ENCODE data around the gene MAP4K3. TPM values are rescaled to one million over a fixed set of nuclear protein-coding genes. Genes with fewer than 3 reads are reported as not detected.

Gene MAP4K3
- total and polyA plus RNA-seq, 2 of the 8 experiments (the other 6 are each of a cell fraction or from before 2014, with no cell fraction given), result 11.4 to 63.0 TPM

GRCh38 chr2:39359453-39360038 is 77.5 kb downstream of the MAP4K3 start:
- Histone ChIP-seq H3K9ac (replicated peaks in 1 of 4; ENCODE audit: extremely low read depth in 1 of 4, low read depth in 3 of 4, low read length in 3 of 4) (no peak overlapping the region), H2BK15ac (ENCODE audit: low read length) (no peak overlapping the region), H4K8ac (ENCODE audit: extremely low read depth, insufficient read depth, low read length) (no peak overlapping the region), H4K91ac (replicated peaks; ENCODE audit: insufficient read length, low read length) (no peak overlapping the region), H3K36me3 (ENCODE audit: control insufficient read depth in 2 of 4, insufficient read depth in 4 of 4, low read length in 3 of 4) (peaks cover 0 to 42% (median 14%) of the 10 kb centered on the region in 4 experiments; a peak in 4 of 8 replicates), H3K56ac (replicated peaks; ENCODE audit: insufficient read length, low read depth, low read length) (no peak overlapping the region), H3K4ac (replicated peaks; ENCODE audit: insufficient read length, low read depth, low read length) (no peak overlapping the region), H4K20me1 (replicated peaks in 1 of 2; ENCODE audit: control insufficient read depth in 1 of 2, insufficient read depth in 2 of 2, low read length in 2 of 2) (no peaks in the 10 kb centered on the region), H3K4me3 (ENCODE audit: extremely low read depth in 1 of 4, insufficient read depth in 2 of 4, low read depth in 3 of 4, low read length in 4 of 4) (no peak overlapping the region), H2BK20ac (ENCODE audit: low read length) (no peak overlapping the region), H3K4me2 (ENCODE audit: insufficient read depth in 1 of 2, low read depth in 2 of 2, low read length in 2 of 2) (no peak overlapping the region), H3K4me1 (replicated peaks in 1 of 4; ENCODE audit: control insufficient read depth in 3 of 4, insufficient read depth in 4 of 4, low read length in 3 of 4) (peaks cover 3 to 26% (median 4%) of the 10 kb centered on the region in 4 experiments; a peak in 6 of 7 replicates), H3K18ac (ENCODE audit: extremely low read depth, low read length) (no peak overlapping the region), H2BK120ac (replicated peaks; ENCODE audit: low read depth, low read length) (no peak overlapping the region), H3K23me2 (ENCODE audit: low read depth, low read length) (no peaks in the 10 kb centered on the region), H2BK5ac (ENCODE audit: low read depth, low read length) (no peak overlapping the region), H2BK12ac (ENCODE audit: low read depth, low read length) (no peak overlapping the region), H3K27me3 (replicated peaks in 1 of 4; ENCODE audit: control insufficient read depth in 3 of 4, extremely low read depth in 1 of 4, insufficient read depth in 3 of 4, low read length in 3 of 4) (no peaks in the 10 kb centered on the region), H3K79me2 (ENCODE audit: control insufficient read depth in 1 of 2, insufficient read depth in 2 of 2, low read length in 2 of 2) (peaks cover 0 to 60% of the 10 kb centered on the region in 2 experiments; a peak in 2 of 4 replicates), H3K27ac (ENCODE audit: low read depth, low read length) (no peak overlapping the region), H3K14ac (ENCODE audit: insufficient read length) (no peak overlapping the region), H3K23ac (ENCODE audit: insufficient read length) (no peak overlapping the region), H4K5ac (ENCODE audit: insufficient read length, low read depth, low read length) (no peak overlapping the region), H3K9me3 (ENCODE audit: insufficient read depth in 2 of 2, low read depth in 1 of 2, low read length in 1 of 2) (peaks cover 33 to 44% of the 10 kb centered on the region in 2 experiments), H3K79me1 (ENCODE audit: low read depth, low read length) (no peaks in the 10 kb centered on the region), H2AK5ac (ENCODE audit: low read depth, low read length) (no peak overlapping the region), H2AFZ (ENCODE audit: low read length) (no peak overlapping the region)
- 92% methylated on average over 5 of the region's 5 CpGs; no CpG with 5 or more reads in 1 of the 2 experiments for WGBS, 2 experiments (ENCODE audit: extremely low coverage in 1 of 2, insufficient coverage in 1 of 2, insufficient read length in 1 of 2, insufficient replicate concordance in 2 of 2, low coverage in 1 of 2, low lambda C conversion rate in 2 of 2, missing lambda C conversion rate in 1 of 2)
- ChIA-PET POLR2A (ENCODE audit: partially characterized antibody) (no interaction called here), CTCF (ENCODE audit: partially characterized antibody) (interaction anchor here (0.8 kb wide), 1 partner anchor 44 kb away, joined by 4 read pairs; no protein-coding TSS in a partner anchor)
- FAIRE-seq, result no peak
- DNase-seq (ENCODE audit: low read depth in 1 of 2, low spot score in 2 of 2), result no peak
- TF ChIP-seq CBX5 (IDR thresholded peaks at IDR 0.05; ENCODE audit: low read depth, low read length), result 0 out of 2 replicates have a peak, but pooled peaks have one; percentile 11
- no peak for TF ChIP-seq SIN3A (conservative IDR thresholded peaks at IDR 0.05 in 1 of 2, IDR thresholded peaks at IDR 0.05 in 1 of 2; ENCODE audit: low read depth in 1 of 2, low read length in 2 of 2)
